SK-N-SH (cell line): ENCODE measurements around the gene DPP10. TPM values are rescaled to one million over a fixed set of nuclear protein-coding genes. Genes with fewer than 3 reads are reported as not detected.

Source experiments
- CTCF ChIA-PET: fragments of 300-600, 350-600 bp; formaldehyde crosslinking; extraction: SDS; loops from one replicate; lab custom pipeline; 2021; lab: Yijun Ruan, JAX
- POLR2A ChIA-PET: fragments of 350-600 bp; sonication (Branson Sonifier 250); formaldehyde crosslinking; extraction: SDS; loops from one replicate; lab custom pipeline; 2020; ENCODE audit warnings: antibody characterized with exemption, inconsistent platforms; lab: Yijun Ruan, JAX
- DNase-seq: peaks from one replicate; pipeline ENCODE4 v3.0.0; 2012
- H2AFZ ChIP-seq: fragments of 200-600 bp; sonication (generic); 2 replicates; pipeline ENCODE4 v1.8.1; 2016; ENCODE audit warnings: antibody characterized with exemption, mild to moderate bottlenecking, low read depth
- H3F3A ChIP-seq: fragments of 200-600 bp; sonication (generic); replicated peaks from 2 replicates; pipeline ENCODE3; 2016; ENCODE audit warnings: antibody characterized with exemption, mild to moderate bottlenecking; ENCODE audit not compliant: insufficient read depth
- H3K27ac ChIP-seq, 2 experiments: fragments of 200-500 bp in 1 of 2; fragments of 200-600 bp in 1 of 2; sonication (Bioruptor generic) in 1 of 2; sonication (generic), shearing (Covaris generic) in 1 of 2; 2 replicates each; pipeline versions ENCODE4 v1.5.1 to v1.6.1; 2014 to 2016; ENCODE audit warnings: low read depth in 2 of 2, inconsistent platforms in 1 of 2, low read length in 1 of 2, mild to moderate bottlenecking in 1 of 2, mixed read lengths in 1 of 2
- H3K27me3 ChIP-seq: fragments of 200-600 bp; sonication (generic), shearing (Covaris generic); 2 replicates; pipeline ENCODE4 v1.6.1; 2016; ENCODE audit warnings: mixed run types; ENCODE audit not compliant: insufficient read depth
- H3K36me3 ChIP-seq, 2 experiments: fragments of 200-500 bp in 1 of 2; fragments of 200-600 bp in 1 of 2; sonication (Bioruptor generic) in 1 of 2; sonication (generic) in 1 of 2; replicated peaks in 1 of 2; 2 replicates each; pipeline versions ENCODE3 to v1.5.1; 2014 to 2016; ENCODE audit warnings: low read length in 1 of 2, mild to moderate bottlenecking in 1 of 2; ENCODE audit not compliant: insufficient read depth in 2 of 2, control insufficient read depth in 1 of 2
- H3K4me1 ChIP-seq, 2 experiments: fragments of 200-500 bp in 1 of 2; fragments of 200-600 bp in 1 of 2; sonication (Bioruptor generic) in 1 of 2; sonication (generic), shearing (Covaris generic) in 1 of 2; 2 replicates each; pipeline versions ENCODE4 v1.5.1 to v1.6.1; 2014 to 2016; ENCODE audit warnings: low read depth in 1 of 2, low read length in 1 of 2, mixed run types in 1 of 2; ENCODE audit not compliant: insufficient read depth in 2 of 2, control insufficient read depth in 1 of 2
- H3K4me2 ChIP-seq: fragments of 200-600 bp; sonication (generic), shearing (Covaris generic); 2 replicates; pipeline ENCODE4 v1.6.1; 2017; ENCODE audit warnings: mixed run types
- H3K4me3 ChIP-seq, 2 experiments: fragments of 200-500 bp in 1 of 2; fragments of 200-600 bp in 1 of 2; sonication (Bioruptor generic) in 1 of 2; sonication (generic), shearing (Covaris generic) in 1 of 2; 2 replicates each; pipeline versions ENCODE4 v1.5.1 to v1.8.1; 2014 to 2016; ENCODE audit warnings: low read depth in 2 of 2, inconsistent platforms in 1 of 2, low read length in 1 of 2, mild to moderate bottlenecking in 1 of 2, mixed read lengths in 1 of 2, moderate library complexity in 1 of 2
- H3K79me2 ChIP-seq: fragments of 200-600 bp; sonication (generic); 2 replicates; pipeline ENCODE4 v1.8.1; 2017; ENCODE audit warnings: mild to moderate bottlenecking; ENCODE audit not compliant: insufficient read depth
- H3K9ac ChIP-seq: fragments of 200-600 bp; sonication (generic); 2 replicates; pipeline ENCODE4 v1.6.1; 2017; ENCODE audit warnings: mixed run types
- H3K9me2 ChIP-seq: fragments of 200-600 bp; sonication (generic); 2 replicates; pipeline ENCODE4 v1.6.1; 2017; ENCODE audit warnings: mixed run types
- H3K9me3 ChIP-seq: fragments of 200-600 bp; sonication (generic); 2 replicates; pipeline ENCODE4 v1.6.1; 2017; ENCODE audit warnings: mixed run types, mild to moderate bottlenecking, moderate library complexity
- H4K20me1 ChIP-seq: fragments of 200-600 bp; sonication (generic); 2 replicates; pipeline ENCODE4 v1.6.1; 2017; ENCODE audit warnings: mild to moderate bottlenecking, mixed run types; ENCODE audit not compliant: insufficient read depth
- CTCF ChIP-seq: fragments of 200-600 bp; sonication (generic); IDR thresholded peaks from 2 replicates; pipeline ENCODE4 v1.6.1; 2017; ENCODE audit warnings: antibody characterized with exemption, mild to moderate bottlenecking, moderate library complexity
- EP300 ChIP-seq, 2 experiments: IDR thresholded peaks; 2 replicates each; pipeline versions ENCODE4 v1.4.0 to v1.6.1; 2012; ENCODE audit warnings: borderline replicate concordance in 1 of 2, low read depth in 1 of 2, low read length in 1 of 2
- EZH2phosphoT487 ChIP-seq: fragments of 200-600 bp; sonication (generic); IDR thresholded peaks from 2 replicates; pipeline ENCODE4 v1.6.1; 2017; ENCODE audit warnings: low read depth, mixed run types, mild to moderate bottlenecking, antibody characterized with exemption, moderate library complexity, borderline replicate concordance
- FOXM1 ChIP-seq: IDR thresholded peaks from 2 replicates; pipeline ENCODE4 v1.4.0; 2012; ENCODE audit warnings: low read depth, mild to moderate bottlenecking
- GATA2 ChIP-seq: sonication (generic); formaldehyde crosslinking; IDR thresholded peaks from 2 replicates; pipeline ENCODE4 v1.5.0; 2020; ENCODE audit warnings: mild to moderate bottlenecking, missing genetic modification reagents
- IRF3 ChIP-seq: fragments of 150-350 bp; IDR thresholded peaks from 2 replicates; pipeline ENCODE4 v1.6.1; 2016; ENCODE audit warnings: mild to moderate bottlenecking, low read depth, low read length
- NFIC ChIP-seq: IDR thresholded peaks from 2 replicates; pipeline ENCODE4 v1.4.0; 2012; ENCODE audit warnings: borderline replicate concordance
- NRF1 ChIP-seq: IDR thresholded peaks from 2 replicates; pipeline ENCODE4 v1.6.1; 2012; ENCODE audit warnings: low read depth, mild to moderate bottlenecking, low read length
- POLR2AphosphoS5 ChIP-seq: IDR thresholded peaks from 2 replicates; pipeline ENCODE4 v1.6.1; 2012; ENCODE audit warnings: low read depth, low read length
- RCOR1 ChIP-seq: fragments of 150-350 bp; IDR thresholded peaks from 2 replicates; pipeline ENCODE4 v1.6.1; 2017; ENCODE audit warnings: antibody characterized with exemption, low read length
- SIN3A ChIP-seq: IDR thresholded peaks from 2 replicates; pipeline ENCODE4 v1.6.1; 2012; ENCODE audit warnings: low read depth, mild to moderate bottlenecking, low read length, moderate library complexity, borderline replicate concordance
- SMC3 ChIP-seq: IDR thresholded peaks from 2 replicates; pipeline ENCODE4 v1.6.1; 2012; ENCODE audit warnings: low read depth, low read length, improper control_type of control experiment
- TAF1 ChIP-seq: IDR thresholded peaks from 2 replicates; pipeline ENCODE4 v1.6.1; 2012; ENCODE audit warnings: low read depth, mild to moderate bottlenecking, low read length, moderate library complexity, borderline replicate concordance
- TEAD4 ChIP-seq: IDR thresholded peaks from 2 replicates; pipeline ENCODE4 v1.4.0; 2012; ENCODE audit warnings: mild to moderate bottlenecking, borderline replicate concordance; ENCODE audit not compliant: insufficient read depth
- YY1 ChIP-seq: IDR thresholded peaks from 2 replicates; pipeline ENCODE4 v1.4.0; 2012; ENCODE audit warnings: low read depth, mild to moderate bottlenecking
- ZBTB33 ChIP-seq: IDR thresholded peaks from 2 replicates; pipeline ENCODE4 v1.4.0; 2012; ENCODE audit warnings: low read depth, borderline replicate concordance
- WGBS: methylation state at CpG from one replicate; pipeline ENCODE4 v1.1.6; 2017; ENCODE audit warnings: low lambda C conversion rate; 5-methylcytosine and 5-hydroxymethylcytosine counted together
- polyA plus RNA-seq, 3 experiments: library from polyadenylated mRNA; depleted of rRNA; stranded (reverse); fragments of >200 nt; gene quantifications; 2 replicates each; pipeline ENCODE4 v1.2.3, GENCODE V29; 2012

DPP10 gene
- polyA plus RNA-seq, 1 of the 3 experiments (the other 2 are of a cell fraction): not detected

- H3K4me1 ChIP-seq: no peaks in the 10 kb centered on the region
- H4K20me1 ChIP-seq: no peaks in the 10 kb centered on the region
- no peak overlapping the region for H3K4me3 ChIP-seq
- POLR2A ChIA-PET: no interaction called here
- no peak for TF ChIP-seq IRF3
- TF ChIP-seq SIN3A: no peak
- no peak for TF ChIP-seq GATA2
- TF ChIP-seq RCOR1: no peak
- no peak for TF ChIP-seq NFIC
- no peak for TF ChIP-seq CTCF
- TF ChIP-seq, all 33 proteins: peak for 0
- no peak overlapping the region for H3K27ac ChIP-seq
- no peak overlapping the region for H3K9ac ChIP-seq
- CTCF ChIA-PET: no interaction called here
- no peaks in the 10 kb centered on the region for H3K9me3 ChIP-seq
- H2AFZ ChIP-seq: no peak overlapping the region
- 0% methylated on average over 3 of the region's 3 CpGs for WGBS
- no peaks in the 10 kb centered on the region for H3K79me2 ChIP-seq
- H3F3A ChIP-seq: no peaks in the 10 kb centered on the region
- no peaks in the 10 kb centered on the region for H3K27me3 ChIP-seq
- no peaks in the 10 kb centered on the region for H3K9me2 ChIP-seq
- DNase-seq: no peak
- H3K36me3 ChIP-seq: no peaks in the 10 kb centered on the region
- H3K4me2 ChIP-seq: no peak overlapping the region
Observed at GRCh38 chr2:114787486-114787885, 345.0 kb downstream of the DPP10 start.

- ChIA-PET POLR2A (no interaction called here), CTCF (no interaction called here)
- Histone ChIP-seq H3K9me3 (no peaks in the 10 kb centered on the region), H3K4me2 (no peak overlapping the region), H3K9ac (no peak overlapping the region), H3K27ac (no peak overlapping the region), H3F3A (no peaks in the 10 kb centered on the region), H3K27me3 (no peaks in the 10 kb centered on the region), H4K20me1 (no peaks in the 10 kb centered on the region), H3K9me2 (no peaks in the 10 kb centered on the region), H3K4me1 (no peaks in the 10 kb centered on the region), H2AFZ (no peak overlapping the region), H3K79me2 (no peaks in the 10 kb centered on the region), H3K36me3 (no peaks in the 10 kb centered on the region), H3K4me3 (no peak overlapping the region)
- DNase-seq: no peak
- no peak for TF ChIP-seq TAF1
- TF ChIP-seq EP300 (IDR thresholded peaks at IDR 0.05; ENCODE audit: borderline replicate concordance in 1 of 2, low read depth in 1 of 2, low read length in 1 of 2): no peak
- TF ChIP-seq TEAD4: no peak
- 9% methylated on average over 1 of the region's 1 CpG for WGBS
Observed at GRCh38 chr2:114789989-114790388, 347.5 kb downstream of the DPP10 start.

GRCh38 chr2:114797540-114797939, 355.1 kb downstream of the DPP10 start:
- DNase-seq: no peak
- WGBS: 3% methylated on average over 4 of the region's 4 CpGs
- TF ChIP-seq SMC3 (no peak), FOXM1 (no peak), YY1 (no peak), NRF1 (no peak), POLR2AphosphoS5 (no peak), CTCF (no peak), NFIC (no peak), EZH2phosphoT487 (no peak), ZBTB33 (no peak)

More at GRCh38 chr2:114797540-114797939, 355.1 kb downstream of the DPP10 start:
- Histone ChIP-seq H3K79me2 (no peaks in the 10 kb centered on the region), H3K27ac (no peak overlapping the region), H3K27me3 (no peaks in the 10 kb centered on the region), H3K36me3 (no peaks in the 10 kb centered on the region), H4K20me1 (no peaks in the 10 kb centered on the region), H3K9me3 (no peaks in the 10 kb centered on the region), H3K4me1 (no peaks in the 10 kb centered on the region), H3F3A (no peaks in the 10 kb centered on the region), H3K4me3 (no peak overlapping the region), H3K4me2 (no peak overlapping the region), H3K9me2 (no peaks in the 10 kb centered on the region), H3K9ac (no peak overlapping the region), H2AFZ (no peak overlapping the region)
- ChIA-PET CTCF (no interaction called here), POLR2A (no interaction called here)
